HepG2 (cell line): ENCODE measurements around the gene SP1. TPM values are rescaled to one million over a fixed set of nuclear protein-coding genes. Genes with fewer than 3 reads are reported as not detected.
A peak's percentile ranks its signal among the peaks of the same experiment; 100 is the strongest.

ENCODE experiments used
- FOXC1 ChIP-seq: sonication (generic); formaldehyde crosslinking; IDR thresholded peaks from 2 replicates; pipeline ENCODE4 v1.8.0; 2022; ENCODE audit warnings: mild to moderate bottlenecking, missing genetic modification reagents, borderline replicate concordance
- FOXO1 ChIP-seq: sonication (generic); formaldehyde crosslinking; IDR thresholded peaks from 2 replicates; pipeline ENCODE4 v1.4.0; 2020; ENCODE audit warnings: missing genetic modification reagents
- MEIS1 ChIP-seq: sonication (generic); formaldehyde crosslinking; IDR thresholded peaks from 2 replicates; pipeline ENCODE4 v1.9.0; 2021; ENCODE audit warnings: mild to moderate bottlenecking, missing genetic modification reagents, moderate library complexity, borderline replicate concordance
- PHF21A ChIP-seq: sonication (generic); formaldehyde crosslinking; IDR thresholded peaks from 2 replicates; pipeline ENCODE4 v1.5.0; 2020; ENCODE audit warnings: mild to moderate bottlenecking, missing genetic modification reagents
- PITX1 ChIP-seq: sonication (generic); formaldehyde crosslinking; IDR thresholded peaks from 2 replicates; pipeline ENCODE4 v1.5.1; 2020; ENCODE audit warnings: mild to moderate bottlenecking, missing genetic modification reagents
- PRDM10 ChIP-seq: sonication (generic); formaldehyde crosslinking; IDR thresholded peaks from 2 replicates; pipeline ENCODE4 v1.4.0; 2020; ENCODE audit warnings: low read depth, missing genetic modification reagents
- PREB ChIP-seq: sonication (generic); formaldehyde crosslinking; IDR thresholded peaks from 2 replicates; pipeline ENCODE4 v1.4.0; 2020; ENCODE audit warnings: missing genetic modification reagents
- SNRNP70 ChIP-seq: fragments of 200-400 bp; formaldehyde crosslinking; IDR thresholded peaks from 2 replicates; pipeline ENCODE4 v1.6.1; 2017; ENCODE audit warnings: mild to moderate bottlenecking, low read depth, low read length, moderate library complexity
- SOX6 ChIP-seq, 2 experiments: fragments of 450-650 bp in 1 of 2; sonication (generic) in 1 of 2; formaldehyde crosslinking in 1 of 2; IDR thresholded peaks; 2 replicates each; pipeline versions ENCODE4 v1.4.0 to v1.6.1; 2017 to 2020; ENCODE audit warnings: antibody characterized with exemption in 1 of 2, mild to moderate bottlenecking in 1 of 2, missing genetic modification reagents in 1 of 2
- YY1 ChIP-seq: IDR thresholded peaks from 2 replicates; pipeline ENCODE4 v1.6.1; 2011; ENCODE audit warnings: low read length, low read depth, moderate library complexity, mild to moderate bottlenecking; ENCODE audit not compliant: insufficient read depth, insufficient replicate concordance
- ZNF484 ChIP-seq: sonication (generic); formaldehyde crosslinking; IDR thresholded peaks from 2 replicates; pipeline ENCODE4 v1.5.1; 2020; ENCODE audit warnings: mild to moderate bottlenecking, low read depth, missing genetic modification reagents, borderline replicate concordance
- ZNF530 ChIP-seq: sonication (generic); formaldehyde crosslinking; IDR thresholded peaks from 2 replicates; pipeline ENCODE4 v1.5.0; 2020; ENCODE audit warnings: low read depth, mild to moderate bottlenecking, missing genetic modification reagents
- ZNF878 ChIP-seq: sonication (generic); formaldehyde crosslinking; IDR thresholded peaks from 2 replicates; pipeline ENCODE4 v1.8.1; 2023; ENCODE audit warnings: mild to moderate bottlenecking, missing genetic modification reagents, moderate library complexity
- polyA plus RNA-seq, 8 experiments: library from polyadenylated mRNA; depleted of rRNA in 3 of 8; stranded (reverse) in 7 of 8; unstranded in 1 of 8; fragments of >200 nt; fragmentation: Illumina TruSeq in 4 of 8; extraction: Trizol in 4 of 8; gene quantifications; 2 replicates each; pipeline versions ENCODE4 v1.2.1 to v1.2.3, GENCODE V29; 2011 to 2016; ENCODE audit warnings: low read depth in 4 of 8, missing spikeins in 1 of 8, mixed read lengths in 1 of 8; ENCODE audit not compliant: insufficient read depth in 1 of 8
- total RNA-seq, 5 experiments: library from RNA; depleted of rRNA; stranded (reverse); fragments of >200 nt; fragmentation: Illumina TruSeq; extraction: Trizol; gene quantifications; 2 replicates each; pipeline ENCODE4 v1.2.3, GENCODE V29; 2016; ENCODE audit warnings: low read depth in 1 of 5

Gene SP1
- total and polyA plus RNA-seq, 2 of the 13 experiments (the other 11 are each of a cell fraction or from before 2014, with no cell fraction given) = 26.5 to 27.5 TPM

GRCh38 chr12:53379389-53380103 lies 430 bp upstream of the SP1 start (continued):
- TF ChIP-seq PREB (CRISPR knock-in tag) = no peak
- TF ChIP-seq ZNF530 = no peak
- TF ChIP-seq FOXO1 (CRISPR knock-in tag) = no peak
- no peak for TF ChIP-seq SOX6 (IDR thresholded peaks at IDR 0.05)
- TF ChIP-seq SOX6 (CRISPR knock-in tag; IDR thresholded peaks at IDR 0.05) = peak; percentile 32; the same call in 1 of the 2 replicates
- no peak for TF ChIP-seq ZNF484 (CRISPR knock-in tag)
- no peak for TF ChIP-seq SNRNP70
- TF ChIP-seq PITX1 (CRISPR knock-in tag) = no peak
- peak; percentile 60; the same call in 1 of the 2 replicates for TF ChIP-seq PRDM10
- peak; percentile 67; the same call in 1 of the 2 replicates for TF ChIP-seq PHF21A (CRISPR knock-in tag)
- peak; percentile 77 for TF ChIP-seq YY1
- 0 out of 2 replicates have a peak, but pooled peaks have one; percentile 45 for TF ChIP-seq MEIS1 (CRISPR knock-in tag)
- TF ChIP-seq FOXC1 (CRISPR knock-in tag) = peak; percentile 15; the same call in 1 of the 2 replicates
- TF ChIP-seq ZNF878 (CRISPR knock-in tag) = no peak
